GM12891 (cell line): ENCODE measurements around the gene PLA2G12A.

ENCODE experiments used
- PAX5 ChIP-seq: IDR thresholded peaks from 2 replicates; pipeline ENCODE4 v1.6.1; 2011; ENCODE audit warnings: low read length, moderate library complexity, mild to moderate bottlenecking; ENCODE audit not compliant: insufficient read depth, severe bottlenecking
- POLR2A ChIP-seq: IDR thresholded peaks from 2 replicates; pipeline ENCODE4 v1.6.1; 2011; ENCODE audit warnings: low read depth, low read length, control low read depth
- POLR2AphosphoS5 ChIP-seq: IDR thresholded peaks from 2 replicates; pipeline ENCODE4 v1.6.1; 2011; ENCODE audit warnings: low read depth, low read length, control low read depth
- SPI1 ChIP-seq: IDR thresholded peaks from 2 replicates; pipeline ENCODE4 v1.6.1; 2011; ENCODE audit warnings: low read depth, low read length, control low read depth
- TAF1 ChIP-seq: IDR thresholded peaks from 2 replicates; pipeline ENCODE4 v1.6.1; 2011; ENCODE audit warnings: low read depth, low read length, control low read depth

GRCh38 chr4:109733728-109734127, 3.9 kb upstream of the PLA2G12A start:
- TF ChIP-seq PAX5: no peak
- TF ChIP-seq POLR2AphosphoS5: no peak
- TF ChIP-seq POLR2A: no peak
- no peak for TF ChIP-seq TAF1
- no peak for TF ChIP-seq SPI1
